Measurements from ENCODE around the gene ABHD16A.
A peak's percentile ranks its signal among the peaks of the same experiment; 100 is the strongest.

ABHD16A gene

DNA sequence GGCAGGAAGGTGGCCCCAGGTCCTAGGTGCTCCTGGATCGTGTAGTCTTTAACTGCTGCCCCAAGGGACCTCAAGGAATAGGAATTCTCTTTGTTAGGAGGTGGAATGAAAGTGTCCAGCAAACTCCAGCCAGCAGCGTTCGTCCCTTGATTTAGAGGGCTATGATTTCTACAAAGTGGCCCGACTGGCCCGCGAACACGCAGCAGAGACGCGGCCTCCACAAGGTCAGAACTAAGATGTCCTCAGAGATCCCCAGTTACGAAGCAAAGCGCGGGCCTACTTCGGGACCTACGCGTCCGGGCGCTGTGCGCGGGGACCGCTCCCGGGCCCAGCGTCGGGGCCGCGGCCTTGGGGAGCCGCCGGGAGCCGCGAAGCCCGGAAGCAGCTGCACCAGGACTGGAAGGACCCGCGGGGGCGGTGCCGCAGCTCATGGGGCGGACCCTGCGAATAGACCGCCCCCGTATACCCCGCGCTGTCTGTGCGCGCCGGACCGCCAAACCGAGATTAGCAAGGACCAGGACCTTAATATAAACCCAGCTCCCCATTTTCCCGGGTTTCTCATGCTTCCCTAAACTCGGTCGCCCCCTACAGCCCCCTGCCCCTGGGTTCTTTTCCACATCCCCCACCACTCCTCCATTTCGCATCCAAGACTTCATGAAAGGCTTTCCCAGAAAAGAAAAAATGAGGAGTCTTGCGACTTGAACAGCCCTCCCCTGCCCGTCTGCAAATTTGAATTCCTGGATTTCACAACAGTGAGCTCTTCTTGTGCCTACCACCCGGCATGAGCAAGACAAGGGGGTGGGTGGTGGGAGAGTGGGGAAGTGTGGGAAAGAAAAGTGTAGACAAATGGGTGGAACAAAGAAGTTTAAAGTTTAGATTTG is 42.5 kb downstream of the ABHD16A start, which contains the start of gene C6orf47:
C6orf47 (minus strand) TSS at position 398 of the 881 bp plus-strand sequence. CDS start 831 bp downstream, outside the sequence.
- DNase-seq, result peak; percentile 66 to 85

DNA sequence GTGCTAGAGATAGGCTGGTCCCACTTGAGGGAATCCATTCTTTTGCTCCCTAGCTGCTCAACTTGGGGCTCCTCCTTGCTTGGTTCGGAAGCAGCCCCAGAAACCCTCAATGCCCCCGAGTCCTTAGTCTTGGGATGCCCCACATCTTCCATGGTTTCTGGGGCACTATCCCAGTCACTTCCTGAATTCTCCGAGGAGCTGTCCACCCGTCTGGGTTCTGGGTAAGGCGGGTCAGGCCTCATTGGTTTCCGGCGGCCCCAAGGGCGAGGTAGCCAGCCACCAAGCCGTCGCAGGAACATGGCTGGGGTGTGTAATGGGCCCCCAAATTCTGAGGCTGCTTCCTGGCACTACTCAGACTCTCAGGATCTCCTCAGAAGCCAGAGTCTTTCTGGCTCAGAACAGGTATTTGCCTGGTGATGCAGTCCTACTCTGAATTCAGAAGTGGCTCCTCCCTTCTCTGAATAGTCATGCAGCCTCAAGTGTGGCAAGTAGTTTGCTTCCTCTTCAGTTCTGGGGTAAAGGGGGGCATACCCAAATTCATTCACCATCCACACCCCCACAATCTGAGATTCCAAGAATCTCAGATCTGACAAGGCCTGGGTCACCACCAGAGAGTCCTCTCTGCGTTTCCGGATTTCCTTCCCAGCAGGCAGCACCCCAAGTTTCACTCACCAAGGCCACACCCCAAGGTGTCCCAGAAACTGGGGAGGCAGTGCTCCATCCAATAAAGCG is 43.3 kb downstream of the ABHD16A start:
- DNase-seq, result no peak

DNA sequence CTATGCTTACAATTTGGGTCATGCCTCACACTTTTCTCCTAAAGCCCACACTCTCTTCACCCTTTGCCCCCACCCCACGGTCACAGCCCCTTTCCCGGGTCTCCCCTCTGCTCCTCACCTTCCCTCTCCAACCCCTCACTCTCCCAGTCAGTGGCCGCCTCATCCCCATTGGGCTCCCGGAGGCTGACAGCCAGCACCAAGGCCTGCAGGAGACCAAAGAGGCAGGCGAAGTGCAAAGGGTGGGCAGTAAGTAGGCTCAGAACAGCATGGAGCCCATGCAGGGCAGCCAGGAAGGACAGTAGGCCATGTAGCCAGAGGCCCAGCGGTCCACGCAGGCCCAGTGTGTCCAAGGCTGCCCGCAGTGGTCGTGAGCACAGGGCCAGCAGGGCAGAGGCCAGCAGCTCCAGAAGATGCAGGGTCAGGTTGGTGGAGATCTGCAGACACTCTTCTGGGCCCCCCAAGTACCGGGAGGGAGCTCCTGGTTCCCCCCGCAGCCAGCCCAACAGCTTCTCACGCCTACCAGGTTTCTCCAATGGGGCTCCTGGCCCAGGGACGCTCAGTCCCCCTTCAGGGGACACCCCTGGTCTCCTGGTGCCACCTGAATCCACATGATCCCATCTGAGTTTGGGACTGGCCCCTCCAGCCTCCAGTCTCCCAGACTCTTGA is 44.0 kb downstream of the ABHD16A start:
- DNase-seq, result no peak

DNA sequence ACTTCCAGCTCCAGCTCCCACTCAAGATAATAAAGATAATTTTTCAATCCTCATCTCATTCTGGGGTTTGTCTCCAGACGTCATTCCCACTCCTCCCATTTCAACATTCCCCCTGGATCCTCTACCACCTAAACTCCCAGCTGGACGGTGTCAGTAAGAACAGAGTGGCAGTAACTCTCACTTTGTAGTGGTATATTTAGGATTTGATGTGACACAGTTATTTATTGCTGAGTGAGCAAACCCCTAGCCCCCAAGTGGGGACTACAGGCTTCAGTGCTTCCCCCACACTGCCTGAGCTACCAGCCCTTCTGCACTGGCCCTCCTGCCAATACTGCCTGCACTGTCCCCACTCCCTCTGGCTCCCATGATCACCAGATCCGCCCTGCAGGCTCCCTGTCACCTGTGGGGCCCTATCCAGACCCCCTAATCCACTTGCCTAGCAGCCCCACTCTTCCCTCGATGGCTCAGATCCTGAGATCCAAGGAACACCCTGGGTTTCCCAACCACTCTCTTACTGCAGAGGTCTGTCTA is 44.9 kb downstream of the ABHD16A start:
- no peak for DNase-seq

DNA sequence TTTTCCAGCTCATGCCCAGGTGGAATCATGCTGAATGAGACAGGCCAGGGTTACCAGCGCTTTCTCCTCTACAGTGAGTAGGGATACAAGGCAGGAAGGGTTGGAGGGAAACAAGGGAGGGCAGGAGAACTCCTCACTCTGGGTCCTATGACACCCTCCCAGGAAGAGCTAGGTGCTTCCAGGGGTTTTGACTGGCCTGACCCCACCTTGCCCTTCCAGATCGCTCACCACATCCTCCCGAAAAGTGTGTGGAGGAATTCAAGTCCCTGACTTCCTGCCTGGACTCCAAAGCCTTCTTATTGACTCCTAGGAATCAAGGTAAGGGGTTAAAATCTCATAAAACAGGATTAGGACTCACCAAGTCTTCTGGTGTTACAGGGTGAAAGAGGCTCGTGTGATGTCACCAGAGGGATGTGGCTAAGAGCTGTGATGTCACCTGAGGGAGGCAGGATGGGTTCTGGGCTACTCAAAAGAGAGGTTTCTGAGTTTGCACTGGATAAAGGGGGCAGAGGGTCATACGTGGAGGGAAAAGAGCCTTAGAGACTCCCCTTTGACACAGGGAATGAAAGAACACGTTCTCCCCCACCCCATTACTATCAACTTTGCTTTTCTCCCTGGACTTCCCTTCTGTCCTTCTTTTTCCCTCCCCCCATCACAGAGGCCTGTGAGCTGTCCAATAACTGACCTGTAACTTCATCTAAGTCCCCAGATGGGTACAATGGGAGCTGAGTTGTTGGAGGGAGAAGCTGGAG is 45.5 kb downstream of the ABHD16A start:
- DNase-seq, result no peak

DNA sequence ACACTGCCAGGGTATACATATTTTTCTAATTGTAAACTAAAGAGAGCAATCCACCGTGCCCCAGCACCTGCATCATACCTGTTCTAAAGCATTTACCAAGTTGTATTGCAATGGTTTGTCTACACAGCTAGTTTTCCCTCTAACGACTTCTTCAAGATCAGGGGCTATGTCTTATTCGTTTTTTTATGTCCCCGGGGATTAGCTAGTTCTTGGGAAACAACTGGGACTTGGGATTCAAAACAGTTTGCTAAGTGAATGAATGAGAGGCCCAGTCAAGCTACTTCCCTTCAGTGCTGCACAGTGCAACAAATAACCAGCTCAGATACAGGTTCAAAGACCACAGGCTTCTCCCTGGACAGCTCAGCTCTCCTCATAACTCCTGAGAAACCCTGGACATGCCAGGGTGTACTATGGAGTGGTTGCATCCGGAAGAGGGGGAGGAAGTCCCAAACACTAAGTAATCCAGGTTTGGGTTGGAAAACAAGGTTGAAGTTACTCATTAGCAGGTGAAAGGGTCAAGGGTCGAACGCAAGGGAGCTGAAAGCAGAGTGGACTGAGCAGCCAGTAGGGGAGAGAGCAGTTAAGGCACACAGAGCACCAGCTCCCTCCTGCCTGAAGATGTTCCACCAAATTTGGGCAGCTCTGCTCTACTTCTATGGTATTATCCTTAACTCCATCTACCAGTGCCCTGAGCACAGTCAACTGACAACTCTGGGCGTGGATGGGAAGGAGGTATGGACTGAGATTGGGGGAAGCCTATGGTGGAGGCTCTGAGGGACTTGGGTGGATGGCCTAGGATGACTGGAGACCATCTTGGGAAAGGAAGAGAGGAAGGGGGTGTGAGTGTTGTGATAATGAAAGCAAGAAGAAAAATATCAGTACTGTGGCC is 47.5 kb downstream of the ABHD16A start, which contains the start of gene APOM:
APOM (plus strand) TSS at position 546 of the 889 bp plus-strand sequence; CDS start at position 619, 73 bp downstream.
- DNase-seq, result no peak

DNA sequence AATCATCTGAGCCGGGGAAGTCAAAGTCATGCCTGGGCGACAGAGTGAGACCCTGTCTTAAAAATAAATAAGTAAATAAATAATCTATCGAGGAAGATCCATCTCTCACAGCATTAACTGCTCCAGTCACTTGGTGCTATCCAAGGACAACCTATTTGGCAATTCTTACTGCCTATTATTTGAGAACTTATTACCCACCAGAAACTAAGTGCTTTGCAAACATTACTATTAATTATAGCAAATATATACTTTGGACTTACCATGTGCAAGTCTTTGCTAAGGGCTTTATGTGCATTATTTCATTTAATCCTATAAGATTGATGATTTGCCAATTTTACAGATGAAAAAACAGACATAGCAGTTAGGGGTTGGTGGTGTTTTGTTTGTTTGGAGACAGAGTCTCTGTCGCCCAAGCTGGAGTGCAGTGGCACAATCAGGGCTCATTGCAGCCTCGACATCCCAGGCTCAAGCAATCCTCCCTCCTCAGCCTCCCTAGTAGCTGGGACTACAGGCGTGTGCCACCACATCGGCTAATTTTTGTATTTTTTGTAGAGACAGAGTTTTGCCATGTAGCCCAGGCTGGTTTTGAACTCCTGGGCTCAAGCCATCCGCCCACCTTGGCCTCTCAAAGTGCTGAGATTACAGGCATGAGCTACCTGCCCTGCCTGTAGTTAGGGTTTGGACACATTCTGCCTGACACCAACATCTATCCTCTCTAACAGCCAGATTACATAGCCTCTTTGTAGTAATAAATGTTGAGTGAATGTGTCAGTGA is 48.4 kb downstream of the ABHD16A start:
- no peak for DNase-seq

DNA sequence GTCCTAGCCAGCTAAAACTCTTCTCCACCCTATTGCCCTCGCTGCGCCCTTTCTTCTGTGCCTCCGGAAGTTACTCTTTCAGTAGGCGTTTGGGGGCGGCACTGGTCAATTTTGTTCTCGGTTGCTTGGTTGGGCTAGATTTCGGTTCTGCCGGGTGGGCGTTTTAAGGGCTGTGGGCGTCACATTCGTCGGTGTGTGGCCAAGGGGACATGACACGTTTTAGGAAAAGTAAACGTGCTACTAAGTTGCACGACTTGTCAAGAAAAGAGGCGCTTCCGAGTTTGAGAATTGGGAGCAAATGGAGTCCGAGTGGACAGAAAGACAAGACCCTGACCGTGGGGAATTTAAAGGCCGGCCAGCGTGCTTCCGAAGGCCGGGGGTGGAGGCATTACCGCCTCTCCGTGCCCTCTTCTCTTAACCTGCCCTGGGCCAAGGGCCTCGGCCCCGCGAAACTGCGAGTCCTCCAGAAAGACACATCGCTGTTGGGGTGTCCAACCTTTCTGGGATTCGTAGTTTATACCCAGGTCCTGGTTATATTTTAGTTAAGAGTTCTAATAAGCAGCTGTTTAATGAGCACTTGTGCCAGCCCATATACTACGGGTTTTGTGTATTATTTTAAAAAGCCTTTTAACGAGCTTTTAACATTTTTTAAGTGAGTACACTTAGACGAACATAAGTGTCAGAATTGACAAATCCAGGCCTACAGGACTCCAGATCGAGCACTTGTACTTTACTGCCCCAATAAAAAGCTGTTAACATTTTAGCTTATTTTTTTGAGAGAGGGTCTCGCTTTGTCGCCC is 50.0 kb downstream of the ABHD16A start:
- peak; percentile 93 to 95 for DNase-seq

DNA sequence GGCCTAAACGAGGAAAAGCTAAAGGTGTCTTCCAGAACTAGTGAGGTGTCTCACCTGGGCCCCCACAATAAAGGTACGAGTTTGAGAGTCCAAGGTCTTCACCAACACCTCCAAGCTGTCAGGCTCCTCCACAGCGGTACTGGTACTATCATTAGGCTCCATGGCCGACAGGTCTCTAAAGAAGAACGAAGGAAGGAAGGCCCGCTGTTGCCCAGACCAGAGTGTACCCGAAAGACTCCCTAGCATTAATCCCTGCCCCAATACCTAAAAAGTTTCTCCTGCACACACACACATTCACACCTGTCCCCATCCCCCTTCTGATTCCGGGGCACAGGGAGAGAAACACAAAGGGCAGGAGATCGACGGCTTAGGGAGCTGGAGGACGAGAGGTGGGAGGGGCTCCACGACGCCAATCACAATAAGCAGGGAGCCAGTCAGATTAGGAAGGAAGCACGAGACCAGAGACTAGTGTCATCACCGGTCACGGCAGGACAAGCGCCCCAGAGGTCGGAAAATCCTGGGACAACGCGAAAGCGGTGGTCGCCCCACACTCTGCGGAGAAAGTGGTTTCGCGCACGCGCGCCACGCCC is 51.4 kb downstream of the ABHD16A start:
- DNase-seq, result peak in 1 of 2 experiments; percentile 62

DNA sequence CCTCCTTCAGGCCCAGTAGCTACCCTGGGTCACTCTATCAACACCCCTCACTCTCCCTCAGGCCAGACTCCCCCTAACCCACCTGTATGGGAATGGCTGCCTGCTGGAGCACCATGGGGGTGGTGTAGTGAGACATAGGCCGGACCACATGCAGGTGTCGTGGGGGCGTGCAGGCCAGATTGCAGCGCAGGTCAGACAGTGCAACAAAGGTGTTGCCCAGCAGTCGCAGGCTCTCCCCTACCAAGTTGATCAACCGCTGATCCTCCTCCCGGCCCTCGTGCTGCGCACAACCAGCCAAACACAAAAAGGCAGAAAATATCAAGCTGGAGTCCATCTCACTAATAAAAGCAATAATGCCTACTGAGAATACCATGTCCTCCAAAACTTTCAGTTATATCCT is 57.8 kb downstream of the ABHD16A start:
- DNase-seq, result no peak

DNA sequence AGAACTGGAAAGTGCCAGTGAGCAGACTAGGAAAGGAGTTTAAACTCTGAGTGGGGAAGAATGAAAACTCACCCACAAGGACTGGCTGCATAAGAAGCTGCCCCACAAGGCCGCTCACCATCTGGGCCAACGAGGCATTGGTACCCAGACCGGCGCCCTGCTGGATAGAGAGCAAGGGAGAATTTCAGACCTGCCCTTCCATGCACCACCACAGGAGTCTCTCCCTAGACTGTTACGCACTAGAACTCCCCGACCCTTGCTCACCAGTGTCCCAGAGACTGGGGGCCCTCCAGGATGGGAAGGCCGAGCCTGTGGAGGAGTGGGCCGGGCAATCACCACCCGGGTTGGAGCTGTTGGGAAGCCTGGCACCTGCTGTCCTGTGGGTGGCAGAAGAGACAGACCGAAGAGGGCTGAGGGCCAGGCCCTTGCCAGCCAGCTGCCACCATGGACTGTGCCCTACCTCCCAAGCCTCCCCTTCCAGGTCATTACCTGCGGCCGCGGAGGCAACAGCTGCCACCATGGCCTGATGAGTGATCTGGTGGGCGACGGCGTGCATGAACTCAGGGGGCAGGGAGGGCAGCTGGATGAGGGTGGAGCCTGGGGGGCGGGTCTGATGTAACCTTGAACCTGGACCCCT is 59.2 kb downstream of the ABHD16A start:
- no peak for DNase-seq

DNA sequence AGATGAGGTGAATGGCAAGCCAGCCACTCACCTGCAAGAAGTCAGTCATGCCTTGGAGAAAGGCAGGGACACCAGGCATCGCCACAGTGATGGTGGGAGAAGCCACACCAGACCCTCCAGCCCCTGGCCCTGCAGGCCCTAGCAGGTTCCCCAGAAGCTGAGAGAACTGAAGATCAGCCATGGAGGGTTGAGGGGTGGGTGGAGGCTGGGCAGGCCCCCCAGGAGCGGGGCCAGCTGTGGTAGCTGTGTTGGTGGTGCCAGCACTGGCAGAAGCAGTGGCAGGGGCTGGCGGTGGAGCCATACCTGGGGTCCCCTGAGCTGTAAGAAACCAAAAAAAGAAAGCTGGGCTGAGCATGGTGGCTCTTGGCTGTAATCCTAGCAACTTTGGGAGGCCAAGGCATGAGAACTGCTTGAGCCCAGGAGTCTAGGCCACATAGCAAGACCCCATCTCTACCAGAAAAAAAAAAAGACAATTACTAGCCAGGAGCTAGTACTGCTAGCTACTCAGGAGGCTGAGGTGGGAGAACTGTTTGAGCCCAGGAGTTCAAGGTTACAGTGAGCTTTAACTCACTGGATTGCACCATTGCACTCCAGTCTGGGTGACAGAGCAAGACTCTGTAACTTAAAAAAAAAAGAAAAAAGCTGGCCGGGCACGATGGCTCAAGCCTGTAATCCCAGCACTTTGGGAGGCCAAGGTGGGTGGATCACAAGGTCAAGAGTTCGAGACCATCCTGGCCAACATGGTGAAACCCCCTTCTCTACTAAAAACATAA is 60.1 kb downstream of the ABHD16A start:
- DNase-seq, result no peak

DNA sequence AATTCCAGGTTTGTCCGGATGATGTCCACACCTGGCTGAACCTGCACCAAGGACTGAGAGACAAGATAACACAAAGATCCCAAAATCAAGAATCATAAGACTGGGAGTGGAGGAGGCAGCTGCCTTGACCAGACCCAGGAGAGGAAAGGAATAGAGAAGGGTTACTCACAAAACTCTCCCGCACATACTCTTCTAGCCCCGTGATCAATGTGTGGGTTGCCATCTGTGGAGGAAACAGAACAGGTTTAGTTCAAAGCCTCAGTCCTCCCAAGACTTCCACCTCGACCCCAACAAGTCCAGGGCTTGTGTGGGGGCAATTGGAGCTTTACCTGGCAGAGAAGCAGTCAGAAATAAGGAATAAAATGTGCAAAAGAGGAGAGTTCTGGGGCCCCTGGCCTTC is 61.8 kb downstream of the ABHD16A start:
- no peak for DNase-seq

DNA sequence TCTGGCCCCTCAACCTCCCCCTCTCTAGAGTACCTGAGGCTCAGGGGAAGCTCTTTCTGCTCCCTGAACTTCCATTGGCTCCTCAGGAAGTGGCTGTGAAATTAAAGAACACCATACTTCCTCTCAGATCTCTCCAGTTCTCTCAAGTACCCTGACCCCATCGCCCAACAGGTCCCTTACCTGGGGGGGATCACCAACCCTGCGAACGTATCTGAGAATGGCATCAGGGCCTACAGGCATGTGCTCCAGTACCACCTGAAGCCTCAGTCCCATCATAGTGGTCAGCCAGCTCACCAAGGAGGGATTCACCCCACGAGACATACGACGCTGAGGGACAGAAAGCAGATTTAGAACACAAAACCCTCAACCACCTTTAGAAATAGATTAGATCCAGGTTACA is 62.5 kb downstream of the ABHD16A start:
- DNase-seq, result no peak

DNA sequence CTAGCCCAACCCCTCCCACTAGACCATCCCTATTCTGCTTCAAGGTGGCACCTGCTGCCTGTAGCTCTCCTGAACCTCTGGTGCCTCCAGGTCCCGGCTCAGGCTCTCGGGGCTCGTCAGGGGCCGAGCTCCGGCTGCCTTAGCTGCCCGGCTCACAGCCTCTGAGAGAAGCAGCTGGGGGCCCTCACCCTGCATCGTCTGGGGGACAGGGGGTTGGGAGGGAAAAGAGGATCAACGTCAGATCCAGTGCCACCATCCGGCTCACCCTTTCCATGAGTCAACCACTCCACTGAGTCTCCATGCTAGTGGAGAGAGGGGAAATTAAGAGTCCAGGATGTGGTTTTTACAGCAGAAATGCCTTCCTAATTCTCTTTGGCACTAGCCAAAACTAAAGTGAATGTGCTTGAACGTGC is 63.7 kb downstream of the ABHD16A start:
- DNase-seq, result no peak

DNA sequence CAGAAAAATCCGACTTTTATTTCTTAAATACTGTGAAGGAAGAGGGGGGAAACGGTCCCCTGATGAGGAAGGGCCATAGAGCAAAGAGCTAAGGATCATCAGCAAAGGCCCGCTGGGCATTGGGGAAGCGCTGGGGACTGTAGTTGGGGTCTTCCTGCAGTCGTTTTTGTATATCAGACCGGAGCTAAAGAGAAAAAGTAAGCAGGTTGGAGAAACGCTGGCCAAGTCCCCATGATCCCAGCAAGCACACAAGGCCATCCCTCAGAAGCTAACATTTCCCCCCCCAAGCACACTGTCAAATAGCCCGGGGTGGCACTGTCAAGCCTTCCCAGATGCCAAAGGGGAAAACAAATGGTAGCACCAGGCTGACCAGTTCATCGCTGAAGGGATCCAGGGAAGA is 64.1 kb downstream of the ABHD16A start:
- no peak for DNase-seq

Measured in SHP77 (cell line).